Measurements from ENCODE around the gene SGCG.

GRCh38 chr13:23352161-23352560, 171.4 kb downstream of the SGCG start:
- no peak for TF ChIP-seq CTCF (IDR thresholded peaks at IDR 0.05)
- no peak for TF ChIP-seq POLR2A (IDR thresholded peaks at IDR 0.05)
